Activated T-cell treated with anti-CD3 and anti-CD28 coated beads, Interleukin-2, amount 50 U/mL, for 24 hours (primary cell): Measurements from ENCODE around the gene ARID3A.

Experiments used
- DNase-seq: peaks from one replicate; pipeline ENCODE4 v3.0.0-alpha.2; 2020
- H3K27ac Mint-ChIP-seq: 2 replicates; pipeline ENCODE4 v1.8.0; 2020; ENCODE audit warnings: mild to moderate bottlenecking, mixed read lengths
- H3K27me3 Mint-ChIP-seq: 2 replicates; pipeline ENCODE4 v1.8.0; 2020; ENCODE audit warnings: mixed read lengths
- H3K36me3 Mint-ChIP-seq: 2 replicates; pipeline ENCODE4 v1.8.0; 2020; ENCODE audit warnings: low read depth, mixed read lengths
- H3K4me1 Mint-ChIP-seq: 2 replicates; pipeline ENCODE4 v1.8.0; 2020; ENCODE audit warnings: low read depth, mixed read lengths
- H3K4me3 Mint-ChIP-seq: 2 replicates; pipeline ENCODE4 v1.8.0; 2020; ENCODE audit warnings: mild to moderate bottlenecking, moderate library complexity, mixed read lengths
- H3K9me3 Mint-ChIP-seq: 2 replicates; pipeline ENCODE4 v1.8.0; 2020; ENCODE audit warnings: mixed read lengths

Gene ARID3A

GRCh38 chr19:916645-917322, 9.1 kb upstream of the ARID3A start:
- Mint-ChIP-seq H3K27ac (no peak overlapping the region), H3K4me3 (peak overlapping the region; percentile 39)

GRCh38 chr19:917323-918151, 8.3 kb upstream of the ARID3A start, which contains the start of gene KISS1R:
KISS1R (plus strand) TSS chr19:917333; CDS start chr19:917503, 170 bp downstream.
- Mint-ChIP-seq H3K9me3 (no peaks in the 10 kb centered on the region), H3K4me1 (peaks cover 21% of the 10 kb centered on the region), H3K27ac (no peak within 1 kb of the TSS), H3K4me3 (peak within 1 kb of the TSS; percentile 76), H3K27me3 (peaks cover 2% of the 10 kb centered on the region), H3K36me3 (no peaks in the 10 kb centered on the region)
- peak; percentile 70 for DNase-seq

More at GRCh38 chr19:916645-917322, 9.1 kb upstream of the ARID3A start:
- peaks cover 18% of the 10 kb centered on the region for H3K4me1 Mint-ChIP-seq
- DNase-seq = peak; percentile 64
- H3K36me3 Mint-ChIP-seq = no peaks in the 10 kb centered on the region
- no peaks in the 10 kb centered on the region for H3K9me3 Mint-ChIP-seq
- peaks cover 2% of the 10 kb centered on the region for H3K27me3 Mint-ChIP-seq

GRCh38 chr19:918152-918437, 7.7 kb upstream of the ARID3A start:
- H3K4me1 Mint-ChIP-seq = peaks cover 21% of the 10 kb centered on the region
- peak overlapping the region; percentile 76 for H3K4me3 Mint-ChIP-seq
- H3K36me3 Mint-ChIP-seq = no peaks in the 10 kb centered on the region
- H3K27ac Mint-ChIP-seq = no peak overlapping the region
- peaks cover 2% of the 10 kb centered on the region for H3K27me3 Mint-ChIP-seq
- DNase-seq = no peak
- no peaks in the 10 kb centered on the region for H3K9me3 Mint-ChIP-seq

GRCh38 chr19:918481-919198, 7.2 kb upstream of the ARID3A start:
- peak; percentile 60 for DNase-seq
- Mint-ChIP-seq H3K36me3 (no peaks in the 10 kb centered on the region), H3K4me3 (peak overlapping the region; percentile 60), H3K9me3 (no peaks in the 10 kb centered on the region), H3K27ac (no peak overlapping the region), H3K27me3 (peaks cover 2% of the 10 kb centered on the region), H3K4me1 (peaks cover 20% of the 10 kb centered on the region)

GRCh38 chr19:919199-920050, 6.4 kb upstream of the ARID3A start:
- Mint-ChIP-seq H3K4me1 (peaks cover 23% of the 10 kb centered on the region), H3K27me3 (peaks cover 2% of the 10 kb centered on the region), H3K36me3 (no peaks in the 10 kb centered on the region), H3K9me3 (no peaks in the 10 kb centered on the region), H3K27ac (no peak overlapping the region), H3K4me3 (peak overlapping the region; percentile 60)
- peak; percentile 72 for DNase-seq

GRCh38 chr19:920051-920864, 5.6 kb upstream of the ARID3A start:
- peak overlapping the region; percentile 87 for H3K27ac Mint-ChIP-seq
- H3K9me3 Mint-ChIP-seq = no peaks in the 10 kb centered on the region
- DNase-seq = peak; percentile 81
- no peaks in the 10 kb centered on the region for H3K36me3 Mint-ChIP-seq
- peaks cover 22% of the 10 kb centered on the region for H3K4me1 Mint-ChIP-seq
- peaks cover 2% of the 10 kb centered on the region for H3K27me3 Mint-ChIP-seq
- H3K4me3 Mint-ChIP-seq = peak overlapping the region; percentile 69

GRCh38 chr19:924553-925086, 1.2 kb upstream of the ARID3A start:
- Mint-ChIP-seq H3K27me3 (no peaks in the 10 kb centered on the region), H3K4me3 (peak overlapping the region; percentile 77)

GRCh38 chr19:925087-925525, 729 bp upstream of the ARID3A start:
- H3K4me1 Mint-ChIP-seq = peaks cover 20% of the 10 kb centered on the region
- H3K27me3 Mint-ChIP-seq = no peaks in the 10 kb centered on the region
- no peak for DNase-seq
- no peaks in the 10 kb centered on the region for H3K9me3 Mint-ChIP-seq
- peak overlapping the region; percentile 85 for H3K27ac Mint-ChIP-seq
- peaks cover 2% of the 10 kb centered on the region for H3K36me3 Mint-ChIP-seq
- H3K4me3 Mint-ChIP-seq = peak overlapping the region; percentile 77

More at GRCh38 chr19:924553-925086, 1.2 kb upstream of the ARID3A start:
- Mint-ChIP-seq H3K36me3 (no peaks in the 10 kb centered on the region), H3K9me3 (no peaks in the 10 kb centered on the region), H3K4me1 (peaks cover 20% of the 10 kb centered on the region), H3K27ac (no peak overlapping the region)
- DNase-seq = peak; percentile 59

GRCh38 chr19:926323-926588, 421 bp downstream of the ARID3A start:
- no peak for DNase-seq
- H3K9me3 Mint-ChIP-seq = no peaks in the 10 kb centered on the region

GRCh38 chr19:926589-927350, 935 bp downstream of the ARID3A start:
- Mint-ChIP-seq H3K4me3 (peak overlapping the region; percentile 76), H3K4me1 (peaks cover 9% of the 10 kb centered on the region), H3K36me3 (peaks cover 5% of the 10 kb centered on the region), H3K27ac (peak overlapping the region; percentile 40), H3K27me3 (no peaks in the 10 kb centered on the region), H3K9me3 (no peaks in the 10 kb centered on the region)
- peak; percentile 59 for DNase-seq

More at GRCh38 chr19:926323-926588, 421 bp downstream of the ARID3A start:
- H3K4me3 Mint-ChIP-seq = peak overlapping the region; percentile 76
- no peaks in the 10 kb centered on the region for H3K27me3 Mint-ChIP-seq
- peaks cover 13% of the 10 kb centered on the region for H3K4me1 Mint-ChIP-seq
- H3K36me3 Mint-ChIP-seq = peaks cover 5% of the 10 kb centered on the region
- H3K27ac Mint-ChIP-seq = no peak overlapping the region

GRCh38 chr19:927351-927779, 1.5 kb downstream of the ARID3A start:
- Mint-ChIP-seq H3K4me3 (peak overlapping the region; percentile 20), H3K36me3 (peaks cover 5% of the 10 kb centered on the region), H3K27me3 (no peaks in the 10 kb centered on the region), H3K4me1 (peaks cover 10% of the 10 kb centered on the region), H3K9me3 (no peaks in the 10 kb centered on the region), H3K27ac (no peak overlapping the region)
- no peak for DNase-seq

- DNase-seq = no peak
- Mint-ChIP-seq H3K9me3 (no peaks in the 10 kb centered on the region), H3K27ac (no peak overlapping the region), H3K27me3 (no peaks in the 10 kb centered on the region), H3K4me3 (peak overlapping the region; percentile 12), H3K36me3 (peaks cover 5% of the 10 kb centered on the region), H3K4me1 (peaks cover 14% of the 10 kb centered on the region)
Observed at GRCh38 chr19:927780-928401, 2.1 kb downstream of the ARID3A start.
